Midbrain (tissue), 1 donor: Measurements from ENCODE around the gene EXOC2.
"Not testable (repeated sequence)": the region's sequence is repeated elsewhere in the genome, so short reads cannot be mapped to it uniquely, and the experiment has no call there.

ENCODE experiments used
- DNase-seq: peaks from one replicate; lab custom pipeline; 2025; lab: John Stamatoyannopoulos, UW

EXOC2 gene

DNA sequence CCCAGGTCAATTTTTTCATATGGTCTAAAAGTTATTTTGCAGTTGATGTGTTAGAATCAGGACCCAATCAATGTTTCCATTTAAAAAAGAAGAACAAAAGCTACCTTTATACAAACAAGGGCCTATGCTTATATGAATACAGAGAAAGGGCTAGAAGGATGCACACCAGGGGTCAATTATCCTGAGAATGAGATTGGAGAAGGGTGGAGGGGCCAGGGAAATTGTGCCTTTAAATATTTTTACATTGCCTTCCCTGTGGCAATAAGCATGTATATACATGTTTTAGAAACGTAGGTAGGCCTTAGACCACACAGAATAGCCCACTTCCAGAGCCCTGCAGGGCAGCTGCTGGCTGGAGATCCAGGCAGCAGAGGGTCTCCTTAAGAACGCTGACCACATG lies 12.7 kb downstream of the EXOC2 start:
- no peak for DNase-seq

DNA sequence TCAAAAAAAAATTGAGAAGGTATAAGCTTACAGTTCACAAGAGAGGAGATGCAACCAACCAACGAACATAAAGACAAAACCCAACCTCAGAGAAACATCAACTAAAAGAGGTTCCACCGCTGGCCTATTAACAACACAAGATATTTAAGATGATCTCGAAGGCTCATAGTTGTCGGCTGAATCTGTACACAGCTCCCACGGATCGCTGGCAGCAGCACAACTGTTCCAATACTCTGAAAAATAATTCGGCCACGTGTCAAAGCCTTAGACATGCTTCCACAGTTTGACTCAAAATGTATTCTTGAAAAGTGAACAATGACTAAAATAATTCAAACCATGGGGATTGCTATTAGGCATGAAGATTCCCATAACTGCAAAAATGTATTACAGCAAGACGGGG lies 13.7 kb downstream of the EXOC2 start:
- DNase-seq = no peak

DNA sequence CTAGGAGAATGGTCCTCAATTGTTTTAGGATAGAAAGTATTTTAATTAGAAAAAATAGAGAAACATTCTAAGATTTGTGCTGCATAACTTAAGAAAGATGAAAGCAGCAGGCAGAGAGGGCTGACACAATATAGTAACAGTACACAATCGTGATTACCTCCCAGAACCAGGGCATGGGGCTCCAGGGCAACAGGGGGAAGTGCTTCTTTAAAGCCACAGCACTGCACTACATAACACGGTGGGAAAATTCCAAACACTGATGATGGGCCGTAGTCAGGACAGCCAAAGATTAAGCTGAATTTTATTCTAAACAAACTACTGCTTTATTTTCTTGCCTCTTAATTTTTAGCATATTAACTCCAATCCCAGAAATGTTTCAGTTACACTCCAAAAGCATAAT lies 14.4 kb downstream of the EXOC2 start:
- no peak for DNase-seq

DNA sequence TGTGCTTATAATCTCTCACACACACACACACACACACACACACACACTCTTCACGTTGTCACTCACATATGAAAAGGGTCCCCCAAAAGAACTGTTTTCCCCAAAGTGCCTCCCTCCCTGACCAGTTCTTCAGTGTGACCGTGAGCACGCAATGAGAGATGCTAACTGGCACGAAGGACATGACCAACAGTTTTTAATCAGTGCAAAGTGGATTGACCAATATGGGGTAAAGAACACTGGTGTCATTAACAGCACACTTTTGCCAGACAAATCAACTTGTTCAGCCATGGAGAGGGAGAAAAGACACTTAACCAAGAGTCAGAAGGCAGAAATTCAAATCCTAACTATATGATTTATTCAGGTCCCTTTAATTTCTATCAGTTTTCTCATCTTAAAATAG lies 15.0 kb downstream of the EXOC2 start:
- DNase-seq = no peak

DNA sequence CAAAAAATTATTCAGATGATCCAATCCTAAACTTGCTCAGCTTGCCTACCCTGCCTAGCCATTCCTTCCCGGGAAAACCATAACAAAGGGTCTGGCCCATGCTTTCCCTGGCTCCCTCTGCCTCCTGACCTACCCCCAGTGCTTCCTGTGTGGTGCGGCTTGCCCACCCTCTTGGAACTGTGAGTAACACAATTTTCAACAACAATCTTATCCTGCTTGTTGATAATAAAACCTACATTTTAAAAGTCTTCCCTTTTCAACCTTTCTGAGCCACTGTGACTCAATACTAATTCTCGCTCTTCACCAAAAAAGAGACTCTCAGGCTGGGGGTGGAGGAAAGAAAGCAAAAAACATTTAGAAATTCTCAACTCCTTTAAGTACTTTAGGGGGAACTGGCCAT lies 18.0 kb downstream of the EXOC2 start:
- DNase-seq = no peak

DNA sequence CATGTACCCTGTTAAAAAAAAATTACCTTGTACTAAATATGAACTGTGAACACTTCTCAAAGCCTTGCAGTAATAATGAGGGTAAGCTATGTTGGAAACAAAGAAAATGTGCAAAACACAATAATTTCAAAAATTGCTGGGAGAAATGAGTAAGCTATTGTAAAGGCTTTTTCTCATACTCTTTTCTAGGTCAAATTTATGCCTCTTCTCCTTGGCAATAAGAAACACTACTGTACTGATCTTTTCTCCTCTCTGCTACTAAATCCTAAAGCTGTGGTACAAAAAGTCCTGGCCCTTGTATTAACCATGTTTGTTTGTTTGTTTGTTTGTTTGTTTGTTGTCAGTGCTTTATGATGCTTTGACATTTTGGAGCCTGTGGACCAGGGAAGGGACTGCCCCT lies 18.5 kb downstream of the EXOC2 start:
- no peak for DNase-seq

DNA sequence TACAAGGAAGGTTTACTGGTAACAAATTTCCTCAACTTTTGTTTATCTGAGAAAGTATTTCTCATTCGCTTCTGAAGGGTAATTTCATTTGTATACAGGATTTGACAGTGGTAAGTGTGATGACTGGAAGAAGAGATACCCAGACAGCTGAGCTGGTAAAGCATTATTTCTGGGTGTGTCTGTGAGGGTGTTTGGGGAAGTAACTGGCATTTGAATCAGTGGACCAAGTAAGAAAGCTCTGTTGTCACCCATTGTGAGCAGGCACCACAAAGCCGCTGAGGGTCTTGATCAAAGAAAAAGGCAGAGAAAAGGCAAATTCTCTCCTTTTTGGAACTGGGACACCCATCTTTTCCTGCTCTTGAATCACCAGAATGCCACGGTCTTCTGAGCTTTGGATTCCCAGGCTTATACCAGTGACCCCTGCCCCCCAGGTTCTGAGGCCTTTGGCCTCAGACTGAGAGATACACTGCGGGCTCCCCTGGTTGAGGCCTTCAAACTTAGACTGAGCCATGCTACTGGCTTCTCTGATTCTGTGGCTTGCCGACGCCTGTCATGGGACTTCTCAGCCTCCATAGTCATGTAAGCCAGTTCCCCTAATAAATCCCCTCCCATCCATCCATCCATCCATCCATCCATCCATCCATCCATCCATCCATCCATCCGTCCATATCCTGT lies 25.5 kb downstream of the EXOC2 start:
- no peak for DNase-seq

DNA sequence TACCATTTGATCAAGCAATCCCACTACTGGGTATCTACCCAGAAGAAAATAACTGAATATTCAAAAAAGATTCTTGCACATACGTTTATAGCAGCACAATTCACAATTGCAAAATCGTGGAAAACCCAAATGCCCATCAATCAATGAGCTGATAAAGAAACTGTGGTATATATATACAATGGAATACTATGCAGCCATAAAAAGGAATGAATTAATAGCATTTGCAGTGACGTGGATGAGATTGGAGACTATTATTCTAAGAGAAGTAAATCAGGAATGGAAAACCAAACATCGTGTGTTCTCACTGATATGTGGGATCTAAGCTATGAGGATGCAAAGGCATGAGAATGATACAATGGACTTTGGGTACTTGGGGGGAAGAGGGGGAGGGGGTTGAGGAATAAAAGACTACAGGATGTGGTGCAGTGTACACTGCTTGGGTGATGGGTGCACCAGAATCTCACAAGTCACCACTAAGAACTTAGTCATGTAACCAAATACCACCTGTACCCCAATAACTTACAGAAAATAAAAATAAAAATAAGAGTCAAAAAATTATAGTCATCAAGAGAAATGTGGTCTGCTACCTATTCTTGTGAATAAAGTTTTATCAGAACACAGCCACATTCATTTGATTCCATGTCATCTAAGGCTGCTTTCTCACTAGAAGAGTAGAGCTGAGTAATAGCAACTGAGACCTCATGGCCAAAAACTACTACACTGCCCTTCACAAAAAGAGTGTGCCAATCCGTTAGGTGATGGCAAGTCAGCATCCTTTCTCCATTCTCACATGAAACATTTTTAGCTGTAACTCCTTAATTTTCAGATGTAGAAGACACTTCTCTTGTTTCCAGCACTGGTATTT lies 27.3 kb downstream of the EXOC2 start:
- DNase-seq = no peak

DNA sequence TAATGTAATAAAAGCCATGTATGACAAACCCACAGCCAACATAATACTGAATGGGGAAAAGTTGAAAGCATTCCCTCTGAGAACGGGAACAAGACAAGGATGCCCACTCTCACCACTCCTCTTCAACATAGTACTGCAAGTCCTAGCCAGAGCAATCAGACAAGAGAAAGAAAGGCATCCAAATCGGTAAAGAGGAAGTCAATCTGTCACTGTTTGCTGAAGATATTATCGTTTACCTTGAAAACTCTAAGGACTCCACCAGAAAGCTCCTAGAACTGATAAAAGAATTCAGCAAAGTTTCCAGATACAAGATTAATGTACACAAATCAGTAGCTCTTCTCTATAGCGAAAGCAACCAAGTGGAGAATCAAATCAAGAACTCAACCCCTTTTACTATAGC lies 29.2 kb downstream of the EXOC2 start:
- not testable (repeated sequence) for DNase-seq

DNA sequence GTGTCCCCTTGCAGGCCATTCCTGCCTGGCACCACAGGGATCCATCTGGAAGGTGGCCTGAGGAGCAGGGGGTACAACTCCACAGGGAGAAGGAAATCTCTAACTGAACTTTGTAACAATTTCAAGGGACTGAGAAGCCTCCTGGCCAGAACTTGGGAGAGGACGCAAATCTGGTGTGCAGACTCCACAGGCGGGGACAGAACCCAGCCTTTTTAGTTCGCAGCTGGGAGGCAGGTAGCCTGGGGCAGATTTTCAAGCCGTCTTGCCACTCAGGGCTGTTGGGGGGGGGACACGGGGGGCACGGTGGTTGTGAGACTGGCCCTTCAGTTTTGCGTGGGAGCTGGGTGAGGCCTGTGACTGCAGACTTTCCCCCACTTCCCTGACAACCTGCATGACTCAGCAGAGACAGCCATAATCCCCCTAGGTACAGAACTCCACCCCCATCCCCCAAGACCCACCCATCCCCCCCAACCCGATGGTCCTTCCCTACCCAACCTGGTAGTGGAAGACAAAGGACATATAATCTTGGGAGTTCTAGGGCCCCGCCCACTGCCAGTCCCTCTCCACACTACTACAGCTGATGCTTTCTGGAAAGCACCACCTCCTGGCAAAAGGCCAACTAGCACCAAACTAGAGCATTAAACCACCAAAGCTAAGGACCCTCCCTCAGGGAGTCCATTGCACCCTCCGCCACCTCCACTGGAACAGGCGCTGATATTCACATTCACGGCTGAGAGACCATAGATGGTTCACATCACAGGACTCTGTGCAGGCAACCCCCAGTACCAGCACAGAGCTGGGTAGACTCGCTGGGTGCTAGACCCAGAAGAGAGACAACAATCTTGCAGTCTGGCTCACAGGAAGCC lies 33.0 kb downstream of the EXOC2 start:
- DNase-seq = no peak

DNA sequence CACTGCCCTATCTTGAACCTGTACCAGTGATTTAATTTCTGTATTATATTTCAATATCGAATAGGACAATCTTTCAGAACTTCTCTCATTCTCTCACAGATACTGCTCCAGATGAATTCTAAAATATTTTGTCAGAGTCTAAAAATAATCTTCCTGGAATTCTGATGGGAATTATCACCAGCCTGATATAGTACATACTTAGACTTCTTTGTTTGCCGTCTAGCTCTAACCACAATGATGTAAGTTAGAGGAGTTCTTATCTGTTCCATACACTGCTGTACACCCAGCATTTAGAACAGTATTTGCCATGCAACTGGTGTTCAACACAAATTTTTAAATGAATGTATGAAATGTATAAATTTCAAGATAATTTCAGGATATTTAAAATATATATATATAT lies 34.7 kb downstream of the EXOC2 start:
- DNase-seq = no peak

DNA sequence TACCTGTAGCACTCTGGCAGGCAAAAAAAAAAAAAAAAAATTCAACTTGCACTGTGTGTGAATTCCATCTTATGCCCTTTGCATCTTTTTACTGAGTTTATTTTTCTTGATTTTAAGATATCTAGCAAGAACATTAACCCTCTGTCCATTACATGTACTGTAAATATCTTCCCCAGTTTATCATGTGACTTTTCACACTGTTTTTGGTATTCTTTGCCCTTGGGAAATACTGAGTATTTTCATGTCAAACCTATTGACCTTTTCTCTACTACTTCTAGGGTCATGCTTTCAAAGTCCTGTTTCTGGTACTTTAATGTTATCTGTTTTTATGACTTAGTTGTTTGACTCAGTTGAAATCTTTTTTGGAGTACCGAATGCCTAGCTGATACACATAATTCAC lies 35.2 kb downstream of the EXOC2 start:
- DNase-seq = no peak

DNA sequence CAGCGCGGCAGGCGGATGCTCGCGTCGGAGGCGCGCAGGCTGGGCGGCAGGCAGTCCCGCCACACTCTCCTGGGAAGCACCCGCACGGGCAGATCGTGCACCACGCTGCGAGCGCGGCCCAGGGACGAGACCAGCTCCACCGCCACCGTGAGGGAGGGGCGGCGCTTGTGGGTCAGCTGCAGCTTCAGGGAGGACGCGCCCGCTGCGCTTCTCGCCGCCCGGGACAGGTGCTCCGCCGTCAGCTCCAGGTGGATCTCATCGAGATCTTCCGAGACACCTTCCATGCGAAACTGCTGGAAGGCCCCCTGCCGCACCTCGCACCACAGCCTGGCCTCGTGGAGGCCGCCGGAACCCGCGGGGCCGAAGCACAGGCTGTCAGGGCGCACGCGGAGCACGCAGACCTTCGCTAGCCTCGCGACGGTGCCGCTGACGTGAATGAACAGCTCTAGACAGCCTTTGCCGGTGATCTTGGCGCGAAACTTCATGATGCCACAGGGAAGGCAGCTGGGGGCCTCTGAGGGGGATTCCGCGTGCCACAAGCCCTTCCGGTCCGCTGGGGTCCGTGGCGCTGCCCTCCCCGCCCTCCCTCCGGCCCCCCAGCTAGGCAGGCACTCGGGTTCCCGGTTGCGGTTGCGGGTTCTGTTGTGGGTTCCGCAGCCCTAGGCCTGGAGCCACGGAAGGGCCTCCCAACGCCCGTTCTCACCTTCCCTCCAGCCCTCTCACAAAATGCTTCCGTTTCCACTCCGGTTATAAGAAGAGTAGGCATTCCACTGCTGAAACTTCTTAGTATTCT lies 36.3 kb downstream of the EXOC2 start, which contains the start of gene HUS1B:
Gene HUS1B, minus strand, starts transcription at position 641 of the 793 bp plus-strand sequence. Its CDS starts 156 bp downstream, at position 485.
- no peak for DNase-seq

DNA sequence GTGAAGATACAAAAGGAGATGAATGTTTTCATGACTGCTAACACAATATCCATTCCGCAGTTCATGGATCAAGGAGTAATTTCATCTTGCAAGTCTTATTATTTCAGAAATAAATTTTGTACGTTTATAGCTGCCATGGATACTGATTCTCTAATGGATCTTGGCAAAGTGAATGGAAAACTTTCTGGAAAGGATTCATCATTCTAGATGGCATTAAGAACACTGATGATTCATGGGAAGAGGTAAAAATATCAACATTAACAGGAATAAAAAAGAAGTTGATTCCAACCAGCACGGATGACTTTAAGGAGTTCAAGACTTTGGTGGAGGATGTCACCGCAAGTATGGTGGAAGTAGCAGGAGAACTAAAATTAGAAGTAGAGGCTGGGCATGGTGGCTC lies 38.8 kb downstream of the EXOC2 start:
- no peak for DNase-seq

DNA sequence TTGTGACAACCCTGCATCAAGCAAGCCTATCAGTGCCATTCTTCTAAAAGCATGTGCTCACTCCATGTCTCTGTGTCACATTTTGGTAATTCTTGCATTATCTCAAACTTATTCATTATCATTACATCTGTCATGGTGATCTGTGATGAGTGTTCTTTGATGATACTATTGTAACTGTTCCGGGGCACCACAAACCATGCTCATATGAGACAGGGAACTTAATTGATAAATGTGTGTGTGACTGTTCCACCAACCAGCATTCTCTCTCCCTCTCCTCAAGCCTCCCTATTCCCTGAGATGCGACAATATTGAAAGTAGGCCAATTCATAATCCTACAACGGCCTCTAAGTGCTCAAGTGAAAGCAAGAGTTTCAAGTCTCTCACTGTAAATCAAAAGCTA lies 40.1 kb downstream of the EXOC2 start:
- DNase-seq = no peak

DNA sequence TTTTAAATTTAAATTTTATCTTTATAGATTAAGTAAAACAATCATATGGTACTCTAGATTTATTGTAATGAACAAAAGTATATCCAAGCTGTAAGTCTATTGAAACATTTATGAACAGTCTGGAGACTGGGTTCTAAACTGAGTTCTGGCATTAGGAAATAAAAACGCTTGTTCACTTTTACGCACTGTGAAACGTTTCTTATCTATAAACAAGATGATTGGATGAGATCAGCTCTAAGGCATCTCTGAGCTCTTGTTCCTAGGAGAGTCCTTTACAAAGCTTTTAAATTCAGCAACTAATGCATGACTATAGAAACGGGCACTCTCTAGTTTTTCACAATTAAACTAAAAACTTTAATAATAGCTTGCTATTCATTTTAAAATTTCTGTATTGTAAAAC lies 42.8 kb downstream of the EXOC2 start:
- DNase-seq = no peak

DNA sequence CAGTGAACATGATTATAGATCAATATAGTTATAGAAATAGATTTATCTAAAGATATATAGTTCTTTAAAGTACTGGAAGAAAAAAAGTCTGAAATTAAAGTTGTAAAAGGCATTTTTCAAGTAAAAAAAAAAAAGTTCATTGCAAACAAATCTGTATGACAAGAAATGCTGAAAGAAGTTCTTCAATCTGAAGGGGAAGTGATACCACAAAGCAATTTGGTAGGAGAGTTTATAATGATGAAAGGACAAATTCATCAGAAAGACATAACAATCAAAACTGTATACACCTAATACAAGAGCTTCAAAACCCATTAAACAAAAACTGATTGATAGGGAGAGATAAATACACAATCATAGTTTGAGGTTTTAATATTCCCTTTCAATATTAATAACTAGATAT lies 50.1 kb downstream of the EXOC2 start:
- DNase-seq = no peak

DNA sequence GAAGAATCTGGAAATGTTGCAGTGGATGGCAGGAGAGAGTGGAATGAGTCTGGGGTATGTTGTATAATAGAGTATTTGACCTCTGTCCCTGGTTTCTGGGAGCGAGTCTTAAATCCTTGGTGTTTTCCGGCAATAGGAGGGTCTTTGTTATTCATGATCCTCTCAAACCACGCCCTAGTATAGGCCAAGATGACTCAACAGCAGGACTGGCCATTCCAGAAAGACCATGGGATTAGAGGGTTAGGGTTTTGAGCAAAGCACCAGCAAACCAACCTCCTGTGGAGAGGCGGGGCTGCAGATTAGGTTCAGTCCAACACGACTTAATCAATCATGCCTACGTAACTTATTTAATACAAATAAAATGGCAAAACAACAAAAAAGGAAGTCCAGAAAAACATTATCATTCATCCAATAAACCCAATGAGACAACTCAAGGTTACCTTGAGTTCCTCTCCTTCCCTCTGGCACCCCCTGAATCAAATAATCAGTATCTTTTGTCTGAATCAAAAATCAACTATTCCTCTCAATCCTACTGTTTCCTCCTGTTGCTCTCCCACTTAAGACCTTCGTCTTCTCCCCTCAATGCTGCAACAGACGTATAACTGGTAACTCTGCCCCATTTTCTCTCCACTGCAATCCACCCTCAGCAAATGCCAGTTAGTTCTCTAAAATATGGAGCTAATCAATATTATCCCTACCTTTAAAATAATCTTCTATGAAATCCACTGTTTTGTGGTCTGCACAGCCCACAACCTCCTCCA lies 51.5 kb downstream of the EXOC2 start:
- DNase-seq = no peak

DNA sequence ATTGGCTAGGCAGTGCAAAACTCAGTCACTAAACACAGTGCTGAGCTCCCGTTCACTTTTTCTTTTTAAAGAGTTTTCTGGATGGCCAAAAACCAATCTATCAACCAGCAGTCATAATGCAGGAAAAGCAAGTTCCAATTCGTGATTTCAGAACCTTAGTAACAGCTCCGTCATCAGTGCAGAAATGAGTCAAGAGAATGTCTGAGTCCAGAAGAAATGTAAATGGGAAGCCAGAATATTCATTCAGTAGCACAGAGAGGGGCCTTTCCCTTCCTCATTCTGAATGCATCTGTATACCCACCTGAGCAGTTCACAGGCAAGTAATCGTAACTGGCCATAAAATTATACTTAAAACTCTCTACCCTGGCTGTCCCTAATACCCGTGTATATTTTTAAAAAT lies 56.5 kb downstream of the EXOC2 start:
- DNase-seq = no peak

DNA sequence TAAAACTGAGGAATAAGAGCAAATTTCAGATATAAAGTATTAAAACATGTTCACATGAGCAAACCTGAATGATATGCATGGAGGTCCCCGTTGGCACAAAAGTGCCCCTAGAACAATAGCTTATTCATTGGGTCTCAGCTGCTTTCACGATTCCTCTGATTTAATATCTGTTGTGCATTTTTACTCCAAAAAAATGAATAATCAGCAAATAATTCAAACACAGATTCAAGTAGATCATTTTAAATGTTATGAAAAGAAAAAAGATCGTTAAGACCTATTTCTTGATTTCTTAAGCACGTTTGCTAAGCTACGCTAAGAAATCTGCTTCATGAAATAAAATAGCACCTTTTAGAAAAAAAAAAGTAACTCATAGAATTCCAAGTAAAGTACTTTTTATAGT lies 57.7 kb downstream of the EXOC2 start:
- no peak for DNase-seq

DNA sequence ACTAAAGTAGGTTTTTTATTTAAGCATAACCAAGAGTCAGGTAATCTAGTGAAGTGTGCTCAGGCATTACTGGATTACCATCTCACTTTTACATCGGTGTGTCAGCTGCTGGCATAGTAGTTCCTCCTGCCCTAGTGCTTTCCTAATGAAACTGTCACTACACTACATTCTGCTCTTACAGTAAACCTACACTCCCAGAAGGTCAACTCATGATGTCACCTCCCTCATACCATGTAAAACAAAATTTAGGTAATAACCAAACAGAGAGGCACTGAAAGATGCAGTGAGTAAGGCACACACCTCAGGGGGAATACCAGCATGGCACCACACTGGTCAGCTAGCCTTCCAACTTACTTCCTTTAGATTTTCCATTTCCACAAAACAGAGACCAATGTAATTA lies 59.3 kb downstream of the EXOC2 start:
- DNase-seq = no peak
